Right ventricle myocardium superior (tissue), 1 donor: Measurements from ENCODE around the gene CACNA2D1. TPM values are rescaled to one million over a fixed set of nuclear protein-coding genes. Genes with fewer than 3 reads are reported as not detected.
A peak's percentile ranks its signal among the peaks of the same experiment; 100 is the strongest.
"Not testable (repeated sequence)": the region's sequence is repeated elsewhere in the genome, so short reads cannot be mapped to it uniquely, and the experiment has no call there.

Experiments
- ATAC-seq: fragments of 200-7000 bp; cut with Tn5 transposase; one replicate; pipeline ENCODE4 v1.9.1; 2020; ENCODE audit warnings: mild to moderate bottlenecking; ENCODE audit not compliant: poor library complexity
- DNase-seq: peaks from one replicate; pipeline ENCODE4 v3.0.0-alpha.2; 2020
- intact Hi-C: fragments of 100-400 bp; cut with DNase I; formaldehyde crosslinking; loops from one replicate; pipeline ENCODE4 v1.11.2; 2022
- total RNA-seq: library from RNA; stranded (reverse); fragmentation: NEBNext Ultra II Directional; extraction: Animal tissue kit (Norgen Biotek cat#: 25700); gene quantifications from one replicate; pipeline ENCODE4 v1.2.1, GENCODE V29; 2021
- donor health status: DM: no; HTN: yes; CAD: no; lungs with severe emphysema.

The CACNA2D1 gene
- total RNA-seq, 1 donor from 2014 or later: 38.5 TPM

DNA sequence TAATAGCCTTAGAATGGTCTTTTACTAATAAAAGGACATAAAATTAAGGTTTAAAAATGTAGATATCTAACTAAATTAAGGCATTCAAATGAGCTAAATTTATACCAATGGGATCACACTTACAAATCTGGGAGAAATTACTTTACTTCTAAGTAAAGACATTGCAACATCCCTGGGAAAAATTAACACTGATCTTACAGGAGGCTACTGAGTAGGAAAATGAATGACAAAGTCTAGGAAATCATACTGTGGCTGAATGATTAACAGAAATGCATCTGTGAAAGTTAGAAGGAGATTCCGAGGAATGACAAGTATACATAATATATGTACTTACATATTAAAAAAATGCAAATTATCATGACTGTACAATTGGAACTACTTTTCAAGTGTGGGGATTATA is 38.3 kb downstream of the CACNA2D1 start:
- no peak for ATAC-seq
- intact Hi-C loops: no loop called here
- DNase-seq: no peak

DNA sequence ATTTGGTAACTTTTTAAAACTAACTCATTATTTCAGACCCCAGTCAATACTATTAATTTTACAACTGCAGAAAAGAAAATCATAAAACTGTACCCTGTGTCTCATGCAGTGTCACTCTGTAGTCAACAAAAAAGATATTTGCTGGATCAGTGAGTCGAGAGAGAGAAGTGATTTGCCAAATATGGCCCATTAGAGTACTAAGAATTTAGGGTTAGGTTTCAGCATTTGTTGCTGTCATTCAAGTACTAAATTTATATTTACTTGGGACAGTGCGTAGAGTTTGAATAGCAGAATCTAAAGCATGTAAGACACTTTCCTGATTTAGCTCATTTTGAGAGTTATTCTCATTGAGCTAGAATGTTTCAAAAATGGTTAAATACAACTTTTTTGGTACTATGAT is 38.9 kb downstream of the CACNA2D1 start:
- DNase-seq: no peak
- intact Hi-C loops: no loop called here
- ATAC-seq: no peak

DNA sequence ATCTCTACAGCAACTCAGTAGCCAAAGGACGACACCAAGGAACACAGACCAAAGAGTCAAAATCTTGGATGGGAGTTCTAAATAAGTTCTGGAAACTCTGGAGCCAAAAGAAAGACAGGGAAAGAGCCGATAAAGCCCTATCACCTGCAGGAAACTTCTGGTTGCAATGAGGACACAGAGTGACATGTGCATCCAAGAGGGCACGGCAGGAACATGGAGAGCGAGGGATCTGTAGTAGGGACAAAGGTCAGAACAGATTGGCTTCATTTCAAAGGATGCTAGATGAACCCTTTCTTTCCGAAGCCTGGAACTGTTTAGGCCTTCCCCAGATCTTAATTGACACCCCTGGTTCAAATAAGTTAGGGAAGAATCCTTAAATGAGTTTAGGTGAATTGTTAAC is 39.5 kb downstream of the CACNA2D1 start:
- DNase-seq (no peak), ATAC-seq (no peak)

DNA sequence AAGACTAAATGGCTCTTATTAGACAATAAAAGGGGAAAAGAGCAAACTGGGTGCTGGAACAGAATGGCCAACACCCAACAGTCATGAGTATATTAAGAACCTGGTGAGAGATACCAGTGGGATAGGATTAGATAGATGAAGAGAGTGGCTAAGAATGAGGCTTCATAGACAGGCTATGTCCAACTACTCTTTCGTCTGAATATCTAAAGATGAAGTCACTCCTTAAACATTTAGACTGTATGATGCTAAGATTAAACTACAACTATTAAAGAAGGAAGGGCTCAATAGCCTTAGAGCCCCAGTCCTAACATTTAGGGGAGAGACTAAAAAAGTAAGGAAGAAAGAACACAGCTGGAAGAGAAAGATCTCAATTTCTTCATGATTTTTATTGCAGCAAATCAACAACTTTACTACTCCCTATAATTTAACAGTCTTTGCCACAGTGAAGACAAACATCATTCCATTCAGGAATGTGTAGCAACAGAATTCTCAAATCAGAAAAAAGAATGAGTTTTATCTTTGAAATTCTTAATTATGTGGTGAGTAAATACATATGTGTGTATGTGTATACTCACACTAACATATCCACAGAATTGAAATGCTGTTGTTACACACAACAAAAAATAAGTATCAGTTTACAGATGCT is 45.6 kb downstream of the CACNA2D1 start:
- intact Hi-C loops: no loop called here
- ATAC-seq (peak; percentile 36), DNase-seq (no peak)

More for the DNA sequence above, 39.5 kb downstream of the CACNA2D1 start:
- intact Hi-C loops: no loop called here

DNA sequence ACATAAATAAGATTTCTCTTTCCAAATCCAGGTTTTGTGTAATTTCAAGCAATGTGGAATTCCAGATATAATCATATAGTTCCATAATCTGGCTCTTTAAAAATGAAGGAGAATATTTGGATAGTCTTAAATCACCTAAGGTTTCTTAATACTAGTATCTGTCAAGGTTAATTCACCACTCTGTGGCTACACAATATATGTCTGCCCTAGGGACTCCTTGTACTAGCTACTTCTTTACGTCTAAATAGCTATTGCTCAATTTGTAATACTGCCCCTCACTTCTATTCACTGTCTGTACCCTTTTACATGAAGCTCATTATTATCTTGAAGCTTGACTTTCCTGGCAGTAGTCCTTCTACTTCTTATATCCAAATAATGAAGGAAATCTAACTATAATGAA is 47.2 kb downstream of the CACNA2D1 start:
- intact Hi-C loops: no loop called here
- ATAC-seq: no peak

DNA sequence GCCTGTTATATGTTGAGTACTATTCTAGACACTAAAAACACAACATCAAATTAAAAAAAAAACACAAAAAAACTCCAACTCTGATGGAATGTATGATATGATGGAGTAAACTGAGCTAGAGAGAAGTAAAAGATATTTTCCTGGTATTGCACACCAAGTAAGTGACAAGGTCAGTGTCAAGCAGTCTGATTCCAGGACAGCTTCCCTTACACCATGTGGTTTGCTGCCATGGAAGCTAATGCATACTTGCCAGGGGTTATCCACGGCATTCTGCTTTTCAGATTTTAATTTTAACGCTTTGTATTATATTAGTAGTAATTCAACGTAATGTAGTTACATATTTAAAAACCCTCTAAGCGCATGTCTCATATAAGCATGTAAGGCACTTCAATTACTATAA is 48.4 kb downstream of the CACNA2D1 start:
- DNase-seq: no peak
- intact Hi-C loops: no loop called here
- ATAC-seq: peak; percentile 59

More for the DNA sequence above, 47.2 kb downstream of the CACNA2D1 start:
- no peak for DNase-seq

DNA sequence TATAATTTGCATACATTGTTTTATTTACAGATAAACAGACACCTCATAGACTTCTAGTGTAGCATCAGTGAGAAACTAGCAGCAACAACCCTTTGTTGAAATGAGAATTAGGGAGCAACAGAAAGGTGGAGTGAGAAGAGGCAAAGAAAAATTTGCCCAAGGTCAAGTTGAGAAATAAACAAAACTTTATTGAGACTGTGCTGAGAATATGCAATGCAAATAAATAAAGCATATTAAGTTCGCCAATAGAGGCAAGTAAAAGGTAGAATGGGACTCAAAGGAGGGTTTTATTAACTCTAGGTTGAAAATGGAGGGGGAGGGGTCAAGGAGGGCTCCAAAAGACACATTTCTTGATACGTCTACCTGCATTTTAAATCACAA is 49.7 kb downstream of the CACNA2D1 start:
- DNase-seq (no peak), ATAC-seq (no peak)
- intact Hi-C loops: no loop called here

DNA sequence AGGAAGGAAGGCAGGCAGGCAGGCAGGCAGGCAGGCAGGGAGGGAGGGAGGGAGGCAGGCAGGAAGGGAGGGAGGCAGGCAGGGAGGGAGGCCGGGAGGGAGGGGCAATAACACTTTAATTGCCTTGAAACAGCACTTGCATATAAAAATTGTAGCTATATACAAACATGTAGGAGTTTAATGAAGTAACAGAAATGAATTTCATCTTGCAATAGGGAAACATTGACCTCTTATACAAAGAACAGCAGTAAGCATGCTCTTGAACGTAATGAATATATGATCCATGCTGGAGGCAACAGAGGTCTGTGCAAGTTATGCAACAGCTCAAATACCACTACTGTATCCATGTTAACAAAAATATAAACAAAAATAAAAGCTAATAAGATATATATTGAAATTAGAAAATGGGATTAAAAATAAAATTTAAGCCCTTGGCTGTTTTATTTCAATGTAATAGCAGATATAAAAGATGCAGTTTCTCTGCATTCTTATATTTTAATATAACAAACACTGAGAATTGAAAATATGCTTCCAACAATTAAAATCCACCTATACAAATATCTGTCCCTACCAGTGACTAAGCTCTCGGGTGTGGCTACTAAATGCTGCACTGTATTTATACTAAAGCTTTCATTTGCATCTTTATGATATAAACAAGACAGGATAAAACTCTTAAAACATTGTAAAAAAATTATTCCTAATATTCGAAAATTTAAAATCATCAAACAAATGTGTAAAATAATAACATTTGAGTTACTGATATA is 50.3 kb downstream of the CACNA2D1 start:
- intact Hi-C loops: no loop called here
- DNase-seq: no peak
- no peak for ATAC-seq

DNA sequence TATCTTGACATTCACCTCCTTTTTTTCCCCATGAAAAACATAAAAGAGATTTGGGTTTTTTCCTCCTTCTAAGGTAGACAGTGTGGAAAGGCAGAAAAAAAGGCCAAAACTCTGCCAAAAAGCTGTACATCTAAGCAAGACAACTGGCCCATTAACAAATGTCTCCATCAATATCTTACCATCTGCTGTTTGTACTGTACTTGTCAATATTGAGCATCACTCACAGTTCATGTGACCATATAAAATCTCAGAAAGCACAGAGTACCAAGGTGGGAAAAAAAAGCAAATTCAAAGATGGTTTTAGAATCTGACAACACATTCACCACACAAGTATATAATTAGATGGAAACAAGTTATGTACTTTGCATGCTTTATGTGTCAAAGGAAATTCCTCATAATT is 52.6 kb downstream of the CACNA2D1 start:
- ATAC-seq (no peak), DNase-seq (no peak)
- intact Hi-C loops: no loop called here

DNA sequence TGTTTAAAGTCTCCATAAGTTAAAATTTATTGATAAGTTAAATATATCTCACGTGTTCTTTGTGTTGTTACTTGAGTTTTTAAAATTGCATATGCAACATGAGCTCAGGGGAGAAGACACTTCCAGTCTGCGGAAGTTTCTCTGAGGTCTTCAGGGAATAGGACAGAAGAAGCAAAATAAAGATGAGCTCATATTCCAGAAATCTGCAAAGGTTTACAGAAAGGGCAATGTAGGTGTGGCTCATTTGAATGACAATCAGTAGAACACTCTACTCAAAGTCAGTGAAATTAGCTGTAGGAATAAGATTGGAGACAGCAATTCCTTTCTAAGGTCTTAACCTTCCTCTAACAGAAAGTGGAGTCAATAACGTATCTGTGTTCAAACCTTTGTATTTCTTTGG is 53.7 kb downstream of the CACNA2D1 start:
- ATAC-seq (no peak), DNase-seq (no peak)
- intact Hi-C loops: no loop called here

DNA sequence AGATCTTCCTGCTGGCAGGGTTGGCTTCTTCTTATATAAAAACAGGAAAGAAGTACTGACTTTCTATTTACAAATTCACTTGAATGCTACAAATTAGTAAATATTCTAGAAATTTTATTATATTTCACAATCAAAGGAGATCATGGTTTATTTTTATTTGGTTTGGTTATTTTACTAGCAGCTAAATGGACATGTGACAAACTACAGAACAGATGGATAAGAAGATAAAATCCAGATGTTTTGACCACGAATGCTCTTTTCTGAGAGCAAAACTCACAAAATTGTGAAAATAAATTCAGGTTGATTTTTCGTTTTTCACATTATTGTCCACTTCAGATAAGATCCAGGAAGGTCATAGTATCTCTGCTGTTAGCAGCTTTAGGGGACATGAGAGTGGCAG is 55.4 kb downstream of the CACNA2D1 start:
- intact Hi-C loops: no loop called here
- ATAC-seq (no peak), DNase-seq (no peak)

DNA sequence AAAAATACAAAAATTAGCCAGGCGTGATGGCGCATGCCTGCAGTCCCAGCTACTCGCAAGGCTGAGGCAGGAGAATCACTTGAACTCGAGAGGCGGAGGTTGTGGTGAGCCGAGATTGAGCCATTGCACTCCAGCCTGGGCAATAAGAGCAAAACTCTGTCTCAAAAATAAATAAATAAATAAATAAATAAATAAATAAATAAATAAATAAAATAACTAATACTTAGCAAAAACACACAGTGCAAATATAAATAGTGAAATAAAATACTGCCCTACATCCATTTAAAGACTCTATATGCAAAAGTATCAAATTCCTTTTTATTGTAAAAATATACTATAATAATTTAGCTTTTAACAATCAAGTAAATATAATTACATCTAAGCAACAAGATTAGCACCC is 57.0 kb downstream of the CACNA2D1 start:
- DNase-seq, ATAC-seq, intact Hi-C loops: not testable (repeated sequence)

DNA sequence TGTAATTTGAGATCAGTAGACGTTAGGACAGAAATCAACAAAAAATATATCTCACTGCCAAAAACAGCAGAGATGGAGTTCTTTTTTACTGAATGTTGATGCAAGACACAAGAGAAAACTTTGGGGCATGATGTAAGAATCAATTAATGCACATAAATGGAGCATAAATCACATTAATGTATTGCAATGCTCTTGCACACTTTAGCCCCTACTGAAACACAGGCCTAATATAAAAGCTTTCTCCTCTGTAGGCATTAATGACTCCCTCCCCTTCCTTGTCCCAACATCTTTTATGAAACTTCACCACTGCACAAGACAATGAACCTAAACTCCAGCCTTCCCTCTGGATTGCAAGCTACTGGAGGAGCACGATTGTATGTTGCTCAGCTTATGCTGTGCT is 58.8 kb downstream of the CACNA2D1 start:
- ATAC-seq: no peak
- intact Hi-C loops: no loop called here
- no peak for DNase-seq

DNA sequence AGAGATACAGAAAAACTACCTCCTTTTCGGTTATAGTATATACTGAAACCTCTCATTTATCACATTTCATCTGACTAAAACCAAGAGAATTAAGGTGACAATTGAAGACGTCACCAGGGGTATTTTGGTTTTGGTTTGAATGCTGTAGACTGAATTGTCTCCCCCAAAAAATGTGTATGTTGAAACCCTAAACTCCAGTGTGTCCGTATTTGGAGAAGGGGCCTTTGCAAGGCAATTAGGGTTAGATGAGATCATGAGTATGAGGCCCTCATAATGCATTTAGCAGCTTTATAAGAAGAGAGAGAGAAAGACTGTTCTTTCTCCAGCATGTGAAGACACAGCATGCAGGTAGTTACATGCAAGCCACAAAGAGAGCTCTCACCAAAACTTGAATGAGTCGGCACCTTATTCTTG is 59.5 kb downstream of the CACNA2D1 start:
- intact Hi-C loops: no loop called here
- DNase-seq: no peak
- ATAC-seq: no peak

DNA sequence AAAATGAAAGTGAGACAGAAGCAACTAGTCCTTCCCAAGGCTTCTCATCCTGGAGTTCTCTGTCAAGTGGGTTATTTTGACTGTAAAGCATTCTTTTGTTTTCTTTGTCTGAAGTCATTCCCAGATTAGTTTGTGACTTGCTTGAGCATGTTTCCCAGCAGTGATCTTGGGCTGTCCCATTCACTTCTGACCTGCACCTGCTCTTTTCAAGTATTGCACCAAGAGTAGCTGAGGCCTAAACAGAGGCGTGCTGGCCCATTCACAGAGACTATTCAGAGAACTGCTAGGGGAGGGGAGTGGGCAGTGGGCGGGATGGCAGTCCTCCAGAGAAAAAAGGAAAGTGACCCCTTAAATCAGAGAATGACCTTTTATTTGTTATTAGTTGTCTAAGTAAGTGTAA is 61.3 kb downstream of the CACNA2D1 start:
- intact Hi-C loops: no loop called here
- ATAC-seq: no peak

DNA sequence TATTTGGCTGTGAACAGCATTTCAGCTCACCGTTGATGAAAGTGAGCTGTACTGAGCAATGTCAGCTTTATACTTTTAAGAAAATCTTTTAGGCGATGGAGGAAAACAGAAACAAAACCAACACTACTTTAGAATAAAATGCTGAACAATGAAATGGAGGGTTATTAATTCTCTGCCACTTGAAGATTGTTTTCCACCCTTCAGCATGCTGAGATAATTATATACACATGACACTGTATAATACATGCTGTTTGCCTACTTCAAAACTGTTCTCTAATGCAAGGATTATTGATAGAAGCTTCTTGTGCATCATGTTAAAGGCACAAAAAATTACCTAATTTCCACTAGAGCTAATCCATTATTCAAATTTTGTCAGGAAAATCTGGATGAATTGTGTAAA is 66.8 kb downstream of the CACNA2D1 start:
- DNase-seq: no peak
- intact Hi-C loops: no loop called here
- ATAC-seq: peak; percentile 21

More for the DNA sequence above, 61.3 kb downstream of the CACNA2D1 start:
- no peak for DNase-seq

DNA sequence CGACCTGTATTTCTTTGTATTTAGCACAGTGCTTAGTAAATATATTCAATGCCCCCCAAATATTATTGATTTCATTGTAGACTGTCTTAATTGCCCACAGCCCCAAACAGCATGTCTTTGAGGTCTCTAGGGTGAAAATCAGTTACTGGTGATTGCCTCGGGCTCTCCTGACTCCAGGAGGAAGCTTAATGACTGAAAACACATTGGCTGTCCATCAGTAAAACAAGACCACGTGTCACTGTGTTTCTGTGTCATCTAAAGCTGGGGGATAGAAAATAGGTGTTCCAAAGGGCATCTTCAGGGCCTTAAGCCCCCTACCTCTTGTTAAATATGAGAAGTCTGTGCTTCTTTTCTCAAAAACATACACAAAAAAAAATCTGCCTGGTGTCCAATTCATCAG is 67.9 kb downstream of the CACNA2D1 start:
- intact Hi-C loops: no loop called here
- DNase-seq (no peak), ATAC-seq (no peak)

DNA sequence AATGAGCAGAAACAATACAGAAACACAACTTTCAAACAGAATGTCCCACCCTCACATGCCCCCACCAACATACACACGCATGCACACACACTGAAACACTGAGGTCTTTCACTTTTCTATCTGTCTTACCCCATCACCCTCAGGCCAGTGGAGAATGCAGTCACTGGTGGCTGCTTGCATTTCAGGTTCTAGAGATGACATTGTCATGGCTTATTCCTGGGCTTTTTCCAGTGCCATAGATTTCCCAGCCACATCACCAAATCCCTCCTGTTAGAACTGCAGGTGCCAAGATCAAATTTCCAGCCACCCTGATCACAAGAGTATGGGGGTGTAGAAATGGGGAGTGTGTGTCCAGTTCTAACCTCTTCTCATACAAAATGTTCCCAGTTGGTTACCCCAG is 68.4 kb downstream of the CACNA2D1 start:
- DNase-seq (no peak), ATAC-seq (no peak)
- intact Hi-C loops: no loop called here

DNA sequence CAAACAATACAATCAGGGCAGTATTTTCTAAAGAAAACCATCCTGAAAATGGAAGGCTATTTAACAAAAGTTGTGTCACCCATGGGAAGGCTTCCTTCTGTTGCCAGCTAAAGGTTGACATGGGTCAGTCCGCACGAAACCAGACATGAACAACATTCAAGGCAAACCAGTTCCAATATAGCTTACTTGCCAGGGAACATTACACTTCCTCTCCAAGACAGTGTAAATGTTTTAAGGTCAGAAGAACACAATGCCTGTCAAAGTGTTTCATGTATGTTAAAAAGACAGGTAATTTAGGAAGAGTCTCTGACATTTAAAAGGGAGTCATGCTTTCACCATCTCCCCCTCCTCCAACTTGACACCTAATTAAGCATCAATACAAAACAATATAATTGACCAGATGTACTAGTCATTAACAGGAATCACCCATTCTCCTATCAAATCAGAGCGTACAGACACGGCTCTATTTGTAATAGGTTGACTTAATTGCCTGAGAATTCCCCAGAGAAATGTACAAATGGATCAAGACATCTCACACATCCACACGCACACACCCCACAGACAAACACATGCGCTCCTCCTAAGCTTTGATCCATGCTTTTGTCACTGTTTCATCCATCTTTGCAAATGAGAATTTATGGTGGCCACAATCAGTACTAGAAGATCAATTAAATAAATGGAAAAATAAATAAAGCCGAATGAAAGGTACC is 69.5 kb downstream of the CACNA2D1 start:
- intact Hi-C loops: no loop called here
- peak; percentile 66 for ATAC-seq

DNA sequence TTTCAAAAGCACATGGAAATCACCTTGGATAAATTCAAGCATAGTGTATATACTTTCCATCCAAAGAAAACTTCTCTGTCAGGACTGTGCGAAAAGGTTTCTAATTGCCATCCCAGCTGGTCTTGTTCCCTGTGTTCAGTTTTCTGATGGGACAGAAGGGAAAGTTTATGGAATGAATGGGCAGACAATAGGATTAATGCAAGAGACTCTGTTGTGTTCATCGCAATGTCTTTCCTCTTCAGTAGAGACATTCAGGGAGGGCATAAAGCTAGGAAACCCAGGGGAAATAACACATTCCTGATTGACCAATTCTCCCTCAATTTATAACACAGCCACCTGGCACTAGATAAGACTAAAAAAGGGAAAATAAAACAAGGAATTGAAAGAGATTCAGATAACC is 78.9 kb downstream of the CACNA2D1 start:
- ATAC-seq (no peak), DNase-seq (no peak)
- intact Hi-C loops: no loop called here

More for the DNA sequence above, 69.5 kb downstream of the CACNA2D1 start:
- no peak for DNase-seq
